K562 (cell line): ENCODE results near the gene TMEM207. TPM values are rescaled to one million over a fixed set of nuclear protein-coding genes. Genes with fewer than 3 reads are reported as not detected.

Experiments
- ATAC-seq: fragments of 200-7000 bp; cut with Tn5 transposase; 3 replicates; pipeline ENCODE4 v1.9.1; 2020; ENCODE audit warnings: moderate library complexity
- BruUV-seq: library from RNA; stranded (reverse); fragments of 400-500 nt; replicated peaks from 2 replicates; lab custom pipeline; 2021; lab: Mats Ljungman, UMichigan
- CTCF ChIA-PET: fragments of 300-600 bp; formaldehyde crosslinking; extraction: SDS; loops from one replicate; lab custom pipeline; 2021; ENCODE audit warnings: low intra/inter-chr PET ratio; lab: Yijun Ruan, JAX
- POLR2A ChIA-PET: fragments of 300-600, 350-650 bp; sonication (Branson Sonifier 250); formaldehyde crosslinking; extraction: SDS; loops from one replicate; lab custom pipeline; 2021; ENCODE audit warnings: antibody characterized with exemption, inconsistent platforms; lab: Yijun Ruan, JAX
- DNase-seq, 4 experiments: peaks; one replicate each; pipeline versions ENCODE4 v3.0.0 to v3.0.0-alpha.2; 2011 to 2018; ENCODE audit warnings: low spot score in 3 of 4, mixed read lengths in 3 of 4; ENCODE audit errors: extremely low read depth in 1 of 4
- FAIRE-seq: peaks from 2 replicates; lab custom pipeline; 2011; peaks lifted over from hg19 to GRCh38; lab: Jason Lieb, UNC
- H2AFZ ChIP-seq: 2 replicates; pipeline ENCODE4 v1.6.0; 2011; ENCODE audit warnings: low read depth, low read length, control low read depth, inconsistent platforms
- H3K27ac ChIP-seq: fragments of 200-600 bp; 3 replicates; pipeline ENCODE4 v1.8.0; 2011; ENCODE audit warnings: low read depth, mild to moderate bottlenecking, control low read depth, inconsistent platforms, low read length, moderate library complexity, mixed read lengths; ENCODE audit errors: extremely low read depth
- H3K27me3 ChIP-seq, 2 experiments: fragments of 300-600 bp in 1 of 2; 2 replicates in 1 of 2; 3 replicates in 1 of 2; pipeline versions ENCODE4 v1.6.0 to v1.8.0; 2011; ENCODE audit warnings: inconsistent platforms in 2 of 2, low read length in 2 of 2, mild to moderate bottlenecking in 1 of 2, mixed read lengths in 1 of 2, moderate library complexity in 1 of 2; ENCODE audit not compliant: control insufficient read depth in 2 of 2, insufficient read depth in 2 of 2
- H3K36me3 ChIP-seq: fragments of 300-600 bp; 3 replicates; pipeline ENCODE4 v1.8.0; 2011; ENCODE audit warnings: mild to moderate bottlenecking, low read length, inconsistent platforms; ENCODE audit not compliant: control insufficient read depth, insufficient read depth
- H3K4me1 ChIP-seq, 2 experiments: fragments of 200-600 bp in 1 of 2; replicated peaks in 1 of 2; 2 replicates in 1 of 2; 3 replicates in 1 of 2; pipeline versions ENCODE4 v1.5.1 to v1.8.0; 2011; ENCODE audit warnings: inconsistent platforms in 2 of 2, low read length in 2 of 2, mild to moderate bottlenecking in 1 of 2, mixed read lengths in 1 of 2, moderate library complexity in 1 of 2; ENCODE audit not compliant: control insufficient read depth in 2 of 2, insufficient read depth in 2 of 2
- H3K4me2 ChIP-seq: 2 replicates; pipeline ENCODE4 v1.6.1; 2011; ENCODE audit warnings: low read length, control low read depth, inconsistent platforms, mixed read lengths; ENCODE audit not compliant: insufficient read depth
- H3K4me3 ChIP-seq: fragments of 200-600 bp; sonication (generic), shearing (Covaris generic); 2 replicates; pipeline ENCODE4 v1.5.1; 2016; ENCODE audit warnings: control low read depth, inconsistent platforms
- H3K79me2 ChIP-seq: fragments of 200-600 bp; 3 replicates; pipeline ENCODE4 v1.8.0; 2011; ENCODE audit warnings: low read length, inconsistent platforms; ENCODE audit not compliant: control insufficient read depth, insufficient read depth
- H3K9ac ChIP-seq, 2 experiments: 2 replicates each; pipeline versions ENCODE4 v1.6.0 to v1.6.1; 2011; ENCODE audit warnings: low read depth in 2 of 2, low read length in 2 of 2, control low read depth in 1 of 2, inconsistent platforms in 1 of 2, mild to moderate bottlenecking in 1 of 2, mixed read lengths in 1 of 2; ENCODE audit not compliant: insufficient read depth in 1 of 2
- H3K9me1 ChIP-seq: one replicate; pipeline ENCODE4 v1.6.0; 2011; ENCODE audit warnings: inconsistent platforms, mild to moderate bottlenecking, low read length, moderate library complexity; ENCODE audit not compliant: control insufficient read depth, insufficient read depth
- H3K9me3 ChIP-seq: replicated peaks from 2 replicates; pipeline ENCODE4 v1.5.1; 2011; ENCODE audit warnings: low read depth, low read length, inconsistent platforms; ENCODE audit not compliant: control insufficient read depth, insufficient read depth
- H4K20me1 ChIP-seq: replicated peaks from 2 replicates; pipeline ENCODE4 v1.6.1; 2011; ENCODE audit warnings: low read length, inconsistent platforms, mixed read lengths; ENCODE audit not compliant: control insufficient read depth, insufficient read depth
- CBX2 ChIP-seq: fragments of 200-600 bp; sonication (generic); IDR thresholded peaks from one replicate; pipeline ENCODE4 v1.6.1; 2012; ENCODE audit warnings: mild to moderate bottlenecking, low read length, inconsistent platforms; ENCODE audit not compliant: insufficient read depth, poor library complexity, severe bottlenecking
- KDM4B ChIP-seq, 2 experiments: fragments of 450-650 bp in 1 of 2; sonication (generic) in 1 of 2; IDR thresholded peaks; 2 replicates each; pipeline ENCODE4 v1.6.1; 2016 to 2017; ENCODE audit warnings: borderline replicate concordance in 2 of 2, antibody characterized with exemption in 1 of 2, low read depth in 1 of 2, mild to moderate bottlenecking in 1 of 2
- NR2C1 ChIP-seq, 2 experiments: fragments of 450-650 bp; IDR thresholded peaks; 2 replicates each; pipeline ENCODE4 v1.6.1; 2017; ENCODE audit warnings: mild to moderate bottlenecking in 2 of 2, antibody characterized with exemption in 1 of 2, inconsistent platforms in 1 of 2, missing compliant biosample characterization in 1 of 2, missing genetic modification characterization in 1 of 2
- ZNF431 ChIP-seq: sonication (generic); formaldehyde crosslinking; IDR thresholded peaks from 2 replicates; pipeline ENCODE4 v1.8.0; 2022; ENCODE audit warnings: mild to moderate bottlenecking, missing genetic modification reagents
- WGBS: fragments of 100-300 bp; shearing (Covaris generic); methylation state at CpG from one replicate; pipeline ENCODE4 v1.1.6; 2016; ENCODE audit warnings: low coverage, mixed read lengths; ENCODE audit not compliant: insufficient coverage; ENCODE audit errors: missing lambda C conversion rate; 5-methylcytosine and 5-hydroxymethylcytosine counted together
- in situ Hi-C: fragments of 300-500 bp; cut with MboI; formaldehyde crosslinking; loops from 4 replicates; pipeline ENCODE4 v1.15.0; 2018; ENCODE audit warnings: inconsistent platforms, mixed read lengths
- intact Hi-C: fragments of 100-400 bp; cut with micrococcal nuclease; formaldehyde crosslinking; loops from 2 replicates; pipeline ENCODE4 v1.14.2; 2022
- polyA plus RNA-seq, 8 experiments: library from polyadenylated mRNA; depleted of rRNA in 4 of 8; stranded (reverse) in 5 of 8; unstranded in 3 of 8; fragments of >200 nt; fragmentation: Nextera tagmentation in 2 of 8; fragmentation: Illumina TruSeq in 1 of 8; extraction: Ambion mirVana in 2 of 8; extraction: Trizol in 1 of 8; gene quantifications; 2 replicates each; pipeline versions ENCODE4 v1.2.1 to v1.2.3, GENCODE V29; 2011 to 2014; ENCODE audit warnings: inconsistent platforms in 1 of 8, missing spikeins in 1 of 8
- total RNA-seq, 7 experiments: library from RNA; depleted of rRNA in 6 of 7; stranded (reverse); fragments of >200 nt in 6 of 7; fragmentation: Illumina TruSeq in 2 of 7; extraction: Trizol in 2 of 7; gene quantifications; 2 replicates each; pipeline versions ENCODE4 v1.2.1 to v1.2.3, GENCODE V29; 2011 to 2021; ENCODE audit warnings: low replicate concordance in 1 of 7
- TF ChIP-seq, protein P1 (sequence below): fragments of 450-650 bp; IDR thresholded peaks from 2 replicates; pipeline ENCODE4 v1.6.1; 2016; ENCODE audit warnings: missing biosample characterization, missing genetic modification characterization

Gene TMEM207
- total and polyA plus RNA-seq, 9 of the 15 experiments (the other 6 are each of a cell fraction or from before 2014, with no cell fraction given): 0.04 to 0.10 (median 0.04) TPM; not detected in 4

DNA sequence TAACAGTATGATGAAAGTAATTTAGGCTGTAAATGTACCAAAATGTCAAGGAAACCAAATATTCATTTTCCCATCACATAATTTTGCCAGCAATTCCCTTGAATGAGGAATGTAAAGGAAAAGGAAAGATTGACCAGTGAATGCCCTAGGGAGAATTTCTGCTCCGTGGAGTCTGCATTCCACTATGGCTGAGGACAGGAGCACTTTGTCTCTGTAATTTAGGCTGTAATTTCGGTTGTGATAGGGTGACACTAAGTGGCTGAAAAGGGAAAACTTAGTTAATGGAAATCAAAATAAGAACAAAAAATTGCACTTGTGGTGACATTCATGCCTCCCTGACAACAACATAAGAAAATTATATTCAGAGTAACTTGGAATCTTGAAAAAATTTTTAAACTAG, 8.3 kb upstream of the TMEM207 start:
- intact Hi-C loops: no loop called here
- no peaks in the 10 kb centered on the region for H3K27me3 ChIP-seq
- WGBS: 0% methylated on average over 2 of the region's 2 CpGs
- H2AFZ ChIP-seq: no peak overlapping the region
- ChIA-PET POLR2A (no interaction called here), CTCF (no interaction called here)
- no peaks in the 10 kb centered on the region for H3K9me1 ChIP-seq
- no peak for FAIRE-seq
- no peak overlapping the region for H3K4me3 ChIP-seq
- H3K79me2 ChIP-seq: no peaks in the 10 kb centered on the region
- H3K9ac ChIP-seq: no peak overlapping the region
- in situ Hi-C loops: no loop called here
- DNase-seq: no peak
- TF ChIP-seq, protein P1, sequence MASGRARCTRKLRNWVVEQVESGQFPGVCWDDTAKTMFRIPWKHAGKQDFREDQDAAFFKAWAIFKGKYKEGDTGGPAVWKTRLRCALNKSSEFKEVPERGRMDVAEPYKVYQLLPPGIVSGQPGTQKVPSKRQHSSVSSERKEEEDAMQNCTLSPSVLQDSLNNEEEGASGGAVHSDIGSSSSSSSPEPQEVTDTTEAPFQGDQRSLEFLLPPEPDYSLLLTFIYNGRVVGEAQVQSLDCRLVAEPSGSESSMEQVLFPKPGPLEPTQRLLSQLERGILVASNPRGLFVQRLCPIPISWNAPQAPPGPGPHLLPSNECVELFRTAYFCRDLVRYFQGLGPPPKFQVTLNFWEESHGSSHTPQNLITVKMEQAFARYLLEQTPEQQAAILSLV (tag): no peak
- no peak for TF ChIP-seq KDM4B (IDR thresholded peaks at IDR 0.05; ENCODE audit: borderline replicate concordance in 2 of 2, low read depth in 1 of 2)
- no peak for TF ChIP-seq CBX2
- TF ChIP-seq ZNF431 (CRISPR knock-in tag): no peak
- TF ChIP-seq NR2C1 (IDR thresholded peaks at IDR 0.05): no peak
- TF ChIP-seq NR2C1 (tag; IDR thresholded peaks at IDR 0.05): no peak
- no peaks in the 10 kb centered on the region for H3K9me3 ChIP-seq
- no peak for ATAC-seq
- H3K4me1 ChIP-seq: no peaks in the 10 kb centered on the region
- H3K4me2 ChIP-seq: no peak overlapping the region
- no peak overlapping the region for H3K27ac ChIP-seq
- no peaks in the 10 kb centered on the region for H4K20me1 ChIP-seq
- H3K36me3 ChIP-seq: no peaks in the 10 kb centered on the region
- BruUV-seq: no TSS peak
